ENCODE data around the gene NELL2. TPM values are rescaled to one million over a fixed set of nuclear protein-coding genes. Genes with fewer than 3 reads are reported as not detected.

Gene NELL2
- total and polyA plus RNA-seq, 9 of the 15 experiments (the other 6 are each of a cell fraction or from before 2014, with no cell fraction given), result 0.32 to 1.1 (median 0.53) TPM

- TF ChIP-seq ZNF197 (CRISPR knock-in tag; IDR thresholded peaks at IDR 0.05; ENCODE audit: low read depth) (no peak), ZNF134 (CRISPR knock-in tag; conservative IDR thresholded peaks at IDR 0.05) (no peak), POLR3A (IDR thresholded peaks at IDR 0.05; ENCODE audit: borderline replicate concordance, extremely low read depth, insufficient read depth, insufficient read length) (no peak)
These were observed 365.6 kb downstream of the NELL2 start (continued) for GRCh38 chr12:44510510-44510909.

GRCh38 chr12:44510076-44510475 is 366.0 kb downstream of the NELL2 start:
- Histone ChIP-seq H3K27ac (ENCODE audit: extremely low read depth, low read depth, low read length) (no peak overlapping the region), H3K36me3 (ENCODE audit: control insufficient read depth, insufficient read depth, low read length) (no peaks in the 10 kb centered on the region), H3K4me3 (no peak overlapping the region), H3K4me1 (replicated peaks in 1 of 2; ENCODE audit: control insufficient read depth in 2 of 2, insufficient read depth in 2 of 2, low read length in 2 of 2) (no peaks in the 10 kb centered on the region), H3K9me3 (replicated peaks; ENCODE audit: control insufficient read depth, insufficient read depth, low read depth, low read length) (no peaks in the 10 kb centered on the region; the same call in none of the 2 replicates), H3K9me1 (ENCODE audit: control insufficient read depth, insufficient read depth, low read length) (no peaks in the 10 kb centered on the region), H3K4me2 (ENCODE audit: insufficient read depth, low read length) (no peak overlapping the region), H3K9ac (ENCODE audit: insufficient read depth in 1 of 2, low read depth in 2 of 2, low read length in 2 of 2) (no peak overlapping the region), H2AFZ (ENCODE audit: low read depth, low read length) (no peak overlapping the region), H3K79me2 (ENCODE audit: control insufficient read depth, insufficient read depth, low read length) (no peaks in the 10 kb centered on the region), H4K20me1 (replicated peaks; ENCODE audit: control insufficient read depth, insufficient read depth, low read length) (no peaks in the 10 kb centered on the region), H3K27me3 (ENCODE audit: control insufficient read depth in 2 of 2, insufficient read depth in 2 of 2, low read length in 2 of 2) (no peaks in the 10 kb centered on the region)
- WGBS (ENCODE audit: insufficient coverage, low coverage, missing lambda C conversion rate), result 3% methylated on average over 4 of the region's 4 CpGs
- no TSS peak for BruUV-seq (replicated peaks)
- POLR2A ChIA-PET, result no interaction called here
- ATAC-seq, result no peak
- in situ Hi-C loops (cut with MboI), result no loop called here
- FAIRE-seq, result no peak
- CTCF ChIA-PET (ENCODE audit: low intra/inter-chr PET ratio), result no interaction called here
- DNase-seq (ENCODE audit: extremely low read depth in 1 of 4, low spot score in 3 of 4), result no peak
- intact Hi-C loops (cut with micrococcal nuclease), result no loop called here
- TF ChIP-seq EP300 (IDR thresholded peaks at IDR 0.05; ENCODE audit: low read length), result no peak
- no peak for TF ChIP-seq ARHGAP35 (IDR thresholded peaks at IDR 0.05; ENCODE audit: partially characterized antibody)
- no peak for TF ChIP-seq ZNF695 (CRISPR knock-in tag; IDR thresholded peaks at IDR 0.05)
- TF ChIP-seq ZNF121 (CRISPR knock-in tag; conservative IDR thresholded peaks at IDR 0.05), result no peak
- TF ChIP-seq ZNF583 (CRISPR knock-in tag; IDR thresholded peaks at IDR 0.05), result no peak
- TF ChIP-seq RNF219 (CRISPR knock-in tag; IDR thresholded peaks at IDR 0.05), result no peak
- no peak for TF ChIP-seq MITF (IDR thresholded peaks at IDR 0.05)
- no peak for TF ChIP-seq ZNF449 (CRISPR knock-in tag; IDR thresholded peaks at IDR 0.05)
- TF ChIP-seq ZNF586 (CRISPR knock-in tag; conservative IDR thresholded peaks at IDR 0.05), result no peak
- TF ChIP-seq KHSRP (IDR thresholded peaks at IDR 0.05), result no peak

Data from K562 (cell line).